ENCODE data around the gene TRMT10B. TPM values are rescaled to one million over a fixed set of nuclear protein-coding genes. Genes with fewer than 3 reads are reported as not detected.

The TRMT10B gene
- total RNA-seq, 2 donors from 2014 or later: 7.8 to 19.6 TPM

GRCh38 chr9:37769306-37769705, 15.7 kb downstream of the TRMT10B start:
- Histone ChIP-seq H3K9me3 (no peaks in the 10 kb centered on the region), H3K36me3 (no peaks in the 10 kb centered on the region), H3K27me3 (replicated peaks; ENCODE audit: insufficient read depth) (no peaks in the 10 kb centered on the region), H3K4me3 (no peak overlapping the region), H3K4me1 (replicated peaks) (no peaks in the 10 kb centered on the region), H3K27ac (no peak overlapping the region)
- 69% methylated on average over 5 of the region's 5 CpGs for WGBS
- TF ChIP-seq CTCF (IDR thresholded peaks at IDR 0.05) (no peak), POLR2A (IDR thresholded peaks at IDR 0.05) (no peak), POLR2AphosphoS5 (IDR thresholded peaks at IDR 0.05) (no peak)
- intact Hi-C loops (cut with DNase I): no loop called here
- DNase-seq (ENCODE audit: low spot score): no peak

GRCh38 chr9:37769995-37770394, 16.4 kb downstream of the TRMT10B start:
- Histone ChIP-seq H3K4me1 (replicated peaks) (no peaks in the 10 kb centered on the region), H3K9me3 (no peaks in the 10 kb centered on the region), H3K27me3 (replicated peaks; ENCODE audit: insufficient read depth) (no peaks in the 10 kb centered on the region), H3K4me3 (no peak overlapping the region), H3K36me3 (no peaks in the 10 kb centered on the region), H3K27ac (no peak overlapping the region)
- DNase-seq (ENCODE audit: low spot score): no peak
- TF ChIP-seq POLR2A (IDR thresholded peaks at IDR 0.05) (no peak), CTCF (IDR thresholded peaks at IDR 0.05) (no peak), POLR2AphosphoS5 (IDR thresholded peaks at IDR 0.05) (no peak)
- WGBS: 96% methylated on average over 3 of the region's 3 CpGs
- intact Hi-C loops (cut with DNase I): no loop called here

- H3K4me1 ChIP-seq (replicated peaks): no peaks in the 10 kb centered on the region
Measured at GRCh38 chr9:37775216-37775919, 21.8 kb downstream of the TRMT10B start.

DNA sequence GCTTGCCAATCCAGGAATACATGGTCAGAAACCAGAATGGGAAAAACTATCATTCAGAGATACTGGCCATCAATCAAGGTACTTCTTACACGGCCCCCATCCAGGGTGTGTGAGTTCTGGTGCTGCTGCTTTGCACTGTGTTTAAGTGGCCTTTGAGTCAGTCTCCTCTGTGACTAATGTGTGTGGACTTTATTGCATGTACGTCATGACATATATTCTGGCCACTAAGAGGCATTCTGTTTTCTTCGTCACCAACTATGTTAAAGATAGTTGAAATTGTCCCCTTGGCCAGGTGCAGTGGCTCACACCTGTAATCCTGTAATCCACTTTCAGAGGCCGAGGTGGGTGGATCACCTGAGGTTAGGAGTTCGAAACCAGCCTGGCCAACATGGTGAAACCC, 22.7 kb downstream of the TRMT10B start:
- no peak for TF ChIP-seq POLR2A (IDR thresholded peaks at IDR 0.05)
- TF ChIP-seq CTCF (IDR thresholded peaks at IDR 0.05): no peak
- TF ChIP-seq POLR2AphosphoS5 (IDR thresholded peaks at IDR 0.05): no peak
- Histone ChIP-seq H3K4me3 (no peak overlapping the region), H3K4me1 (replicated peaks) (no peaks in the 10 kb centered on the region), H3K27me3 (replicated peaks; ENCODE audit: insufficient read depth) (no peaks in the 10 kb centered on the region), H3K27ac (no peak overlapping the region), H3K36me3 (peaks cover 0 to 12% of the 10 kb centered on the region in 2 donors), H3K9me3 (no peaks in the 10 kb centered on the region)
- intact Hi-C loops (cut with DNase I): no loop called here
- WGBS: 87% methylated on average over 5 of the region's 5 CpGs
- DNase-seq (ENCODE audit: low spot score): no peak

More at GRCh38 chr9:37775216-37775919, 21.8 kb downstream of the TRMT10B start:
- H3K4me3 ChIP-seq: no peak overlapping the region
- H3K27me3 ChIP-seq (replicated peaks; ENCODE audit: insufficient read depth): no peaks in the 10 kb centered on the region
- no peak for TF ChIP-seq POLR2AphosphoS5 (IDR thresholded peaks at IDR 0.05)
- no peak for TF ChIP-seq POLR2A (IDR thresholded peaks at IDR 0.05)
- TF ChIP-seq CTCF (IDR thresholded peaks at IDR 0.05): no peak
- DNase-seq (ENCODE audit: low spot score): no peak
- intact Hi-C loops (cut with DNase I): no loop called here
- peaks cover 0 to 12% of the 10 kb centered on the region in 2 donors for H3K36me3 ChIP-seq
- H3K9me3 ChIP-seq: no peaks in the 10 kb centered on the region
- no peak overlapping the region for H3K27ac ChIP-seq
- WGBS: 100% methylated on average over 1 of the region's 1 CpG

GRCh38 chr9:37778534-37778933, 24.9 kb downstream of the TRMT10B start:
- no peaks in the 10 kb centered on the region for H3K9me3 ChIP-seq
- no peaks in the 10 kb centered on the region for H3K4me1 ChIP-seq (replicated peaks)
- H3K27ac ChIP-seq: no peak overlapping the region
- DNase-seq (ENCODE audit: low spot score): no peak
- no peaks in the 10 kb centered on the region for H3K27me3 ChIP-seq (replicated peaks; ENCODE audit: insufficient read depth)
- intact Hi-C loops (cut with DNase I): no loop called here
- 47% methylated on average over 2 of the region's 2 CpGs for whole genome bisulfite sequencing
- TF ChIP-seq CTCF (IDR thresholded peaks at IDR 0.05) (no peak), POLR2A (IDR thresholded peaks at IDR 0.05) (no peak), POLR2AphosphoS5 (IDR thresholded peaks at IDR 0.05) (no peak)
- peaks cover 0 to 12% of the 10 kb centered on the region in 2 donors for H3K36me3 ChIP-seq
- H3K4me3 ChIP-seq: no peak overlapping the region
